ENCODE results near the gene PPP1R37. TPM values are rescaled to one million over a fixed set of nuclear protein-coding genes. Genes with fewer than 3 reads are reported as not detected.

PPP1R37 gene
- total RNA-seq, result 20.6 TPM

GRCh38 chr19:45092747-45093678 lies at the start of gene PPP1R37:
Gene PPP1R37, plus strand, starts transcription at chr19:45093179. Its CDS starts 147 bp downstream, at chr19:45093326.
- DNase-seq, result peak; percentile 88

- peak; percentile 73 for DNase-seq
These were observed 47.2 kb upstream of the PPP1R37 start for GRCh38 chr19:45045671-45046353.

- DNase-seq, result no peak
These were observed 46.6 kb upstream of the PPP1R37 start for GRCh38 chr19:45046355-45046754.

GRCh38 chr19:45047188-45047797 lies 45.7 kb upstream of the PPP1R37 start:
- DNase-seq, result no peak

GRCh38 chr19:45049073-45049736 lies 43.8 kb upstream of the PPP1R37 start:
- no peak for DNase-seq

- DNase-seq, result no peak
These were observed 42.9 kb upstream of the PPP1R37 start for GRCh38 chr19:45050036-45050435.

- no peak for DNase-seq
These were observed 40.9 kb upstream of the PPP1R37 start for GRCh38 chr19:45051929-45052579.

- DNase-seq, result no peak
These were observed 36.1 kb upstream of the PPP1R37 start for GRCh38 chr19:45056831-45057230.

- DNase-seq, result no peak
These were observed 35.5 kb upstream of the PPP1R37 start for GRCh38 chr19:45057444-45057843.

GRCh38 chr19:45058622-45059159 lies 34.3 kb upstream of the PPP1R37 start:
- DNase-seq, result no peak

- peak; percentile 27 for DNase-seq
These were observed 33.6 kb upstream of the PPP1R37 start for GRCh38 chr19:45059258-45059965.

- no peak for DNase-seq
These were observed 31.0 kb upstream of the PPP1R37 start for GRCh38 chr19:45061965-45062364.

- no peak for DNase-seq
These were observed 28.9 kb upstream of the PPP1R37 start for GRCh38 chr19:45063851-45064801.

GRCh38 chr19:45066921-45067661 lies 25.9 kb upstream of the PPP1R37 start:
- no peak for DNase-seq

GRCh38 chr19:45068041-45068440 lies 24.9 kb upstream of the PPP1R37 start:
- no peak for DNase-seq

GRCh38 chr19:45069056-45069455 lies 23.9 kb upstream of the PPP1R37 start:
- no peak for DNase-seq

- DNase-seq, result no peak
These were observed 22.8 kb upstream of the PPP1R37 start for GRCh38 chr19:45070214-45070613.

- DNase-seq, result no peak
These were observed 22.0 kb upstream of the PPP1R37 start for GRCh38 chr19:45070861-45071544.
